Left renal pelvis (tissue), 4 donors: ENCODE data around the gene C9orf43. TPM values are rescaled to one million over a fixed set of nuclear protein-coding genes. Genes with fewer than 3 reads are reported as not detected.
A peak's percentile ranks its signal among the peaks of the same experiment; 100 is the strongest.
"Not testable (repeated sequence)": the region's sequence is repeated elsewhere in the genome, so short reads cannot be mapped to it uniquely, and the experiment has no call there.

Source experiments
- DNase-seq, 4 donors: peaks; one replicate each; pipeline ENCODE4 v3.0.0-alpha.2; 2013; ENCODE audit warnings: low read depth in 4 of 4, low spot score in 3 of 4
- polyA plus RNA-seq, 4 donors: library from polyadenylated mRNA; unstranded; fragments of 120-200 nt; gene quantifications; one replicate each; pipeline ENCODE4 v1.2.1, GENCODE V29; 2013; ENCODE audit not compliant: insufficient read length in 4 of 4

The C9orf43 gene, protein sequence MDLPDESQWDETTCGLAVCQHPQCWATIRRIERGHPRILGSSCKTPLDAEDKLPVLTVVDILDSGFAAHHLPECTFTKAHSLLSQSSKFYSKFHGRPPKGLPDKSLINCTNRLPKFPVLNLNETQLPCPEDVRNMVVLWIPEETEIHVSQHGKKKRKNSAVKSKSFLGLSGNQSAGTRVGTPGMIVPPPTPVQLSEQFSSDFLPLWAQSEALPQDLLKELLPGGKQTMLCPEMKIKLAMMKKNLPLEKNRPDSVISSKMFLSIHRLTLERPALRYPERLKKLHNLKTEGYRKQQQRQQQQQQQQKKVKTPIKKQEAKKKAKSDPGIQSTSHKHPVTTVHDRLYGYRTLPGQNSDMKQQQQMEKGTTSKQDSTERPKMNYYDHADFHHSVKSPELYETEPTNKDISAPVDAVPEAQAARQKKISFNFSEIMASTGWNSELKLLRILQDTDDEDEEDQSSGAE
- polyA plus RNA-seq: under 1 TPM; 0.34 to 0.95 (median 0.93) TPM

DNA sequence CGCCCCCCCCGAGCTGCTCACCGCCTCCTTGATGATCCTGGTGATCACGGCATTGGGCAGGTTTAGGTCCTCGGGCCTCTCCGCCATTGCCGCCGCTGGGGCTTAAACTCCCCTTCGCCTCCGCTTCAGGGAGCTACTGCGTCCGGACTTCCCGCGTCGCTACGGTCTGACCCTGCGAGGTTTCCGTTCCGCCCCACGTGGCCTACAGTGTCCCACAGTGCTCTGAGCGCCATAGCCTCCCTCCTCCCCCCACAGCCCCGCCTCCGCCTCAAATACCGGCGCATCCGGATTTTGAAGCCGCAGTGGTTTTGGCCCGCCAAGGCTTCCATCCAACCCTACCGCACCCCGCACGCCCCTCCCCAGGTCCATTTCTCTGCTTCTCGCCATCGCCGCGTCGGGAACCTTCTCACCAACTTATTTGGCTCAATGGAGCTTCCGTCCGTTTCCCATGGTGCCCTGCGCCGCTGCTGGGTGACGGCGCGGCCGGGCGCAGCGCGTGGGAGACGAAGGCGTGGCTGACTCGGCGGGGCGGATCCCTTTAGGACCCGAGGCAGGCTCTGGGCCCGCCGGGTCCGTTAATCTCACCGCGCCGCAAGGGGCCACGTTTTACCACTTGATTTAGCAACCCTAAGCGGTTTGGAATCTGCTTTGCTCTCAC lies at the start of gene C9orf43, which contains the start of gene POLE3:
C9orf43 (plus strand) TSS at position 541 of the 658 bp plus-strand sequence. CDS start 2,747 bp downstream, outside the sequence.
POLE3 (minus strand) TSS at position 469 of the 658 bp plus-strand sequence; CDS start at position 87, 382 bp downstream.
- peak; percentile 92 to 93 (median 92) for DNase-seq

DNA sequence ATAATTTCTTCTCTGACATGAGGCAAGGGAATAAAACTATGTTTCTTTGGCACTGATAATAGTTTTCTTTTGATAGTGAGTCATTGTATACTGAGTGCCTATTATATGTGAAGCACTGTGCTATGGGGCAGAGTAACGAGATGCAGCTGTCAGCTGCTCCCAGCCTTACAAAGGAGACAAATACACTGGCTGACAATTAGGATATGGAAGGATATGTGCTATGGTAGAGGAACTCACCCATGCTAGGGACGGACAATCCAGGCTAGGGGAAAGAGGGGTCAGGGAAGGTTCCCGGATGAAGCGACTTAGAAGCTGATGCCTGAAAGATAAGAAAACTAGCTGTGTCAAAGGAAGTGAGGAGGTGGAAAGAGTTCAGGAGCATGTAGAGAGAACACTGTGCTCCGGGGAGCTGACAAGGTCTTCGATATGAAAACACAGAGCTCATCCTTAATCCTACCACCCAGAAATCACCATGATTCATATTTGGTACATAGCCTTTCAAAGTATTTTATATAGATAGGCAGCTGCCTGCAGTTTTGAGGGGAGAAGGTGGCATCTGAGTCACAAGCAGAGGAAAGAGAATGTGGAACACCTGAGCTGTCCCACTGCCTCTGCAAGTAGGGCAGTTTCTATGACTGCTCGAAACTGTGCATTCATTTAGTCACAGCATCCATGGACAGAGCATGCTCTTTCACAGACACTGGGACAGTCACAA lies 49.1 kb upstream of the C9orf43 start:
- no peak for DNase-seq

DNA sequence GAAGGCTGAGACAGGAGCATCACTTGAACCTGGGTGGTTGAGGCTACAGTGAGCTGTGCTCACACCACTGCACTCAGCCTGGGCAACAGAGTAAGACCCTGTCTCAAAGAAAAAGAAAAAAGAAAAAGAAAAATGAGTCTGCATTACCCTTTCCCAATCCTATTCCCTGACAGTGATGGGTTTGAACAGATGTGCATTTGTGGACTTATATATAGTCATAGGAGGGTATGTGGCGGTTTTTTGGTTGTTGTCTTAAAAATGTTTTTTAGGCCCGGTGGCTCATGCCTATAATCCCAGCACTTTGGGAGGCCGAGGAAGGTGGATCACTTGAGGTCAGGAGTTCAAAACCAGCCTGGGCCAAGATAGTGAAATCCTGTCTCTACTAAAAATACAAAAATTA lies 47.2 kb upstream of the C9orf43 start:
- no peak for DNase-seq

DNA sequence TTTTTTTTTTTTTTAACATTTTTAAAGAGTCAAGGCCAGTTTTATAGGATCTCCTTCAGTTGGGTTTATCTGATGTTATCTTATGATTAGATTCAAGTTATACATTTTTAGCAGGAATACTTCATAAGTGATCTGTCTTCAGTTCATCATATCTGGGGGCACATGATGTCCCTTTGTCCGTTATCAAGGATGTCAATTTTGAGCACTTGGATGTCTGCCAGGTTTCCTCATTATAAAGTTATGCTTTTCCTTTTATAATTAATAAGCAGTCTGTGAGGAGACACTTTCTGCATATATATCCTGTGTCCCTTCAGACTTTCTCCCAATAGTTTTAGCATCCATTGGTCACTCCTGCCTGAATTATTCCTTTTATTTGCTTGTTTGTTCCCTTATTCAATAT lies 45.6 kb upstream of the C9orf43 start:
- DNase-seq: no peak

DNA sequence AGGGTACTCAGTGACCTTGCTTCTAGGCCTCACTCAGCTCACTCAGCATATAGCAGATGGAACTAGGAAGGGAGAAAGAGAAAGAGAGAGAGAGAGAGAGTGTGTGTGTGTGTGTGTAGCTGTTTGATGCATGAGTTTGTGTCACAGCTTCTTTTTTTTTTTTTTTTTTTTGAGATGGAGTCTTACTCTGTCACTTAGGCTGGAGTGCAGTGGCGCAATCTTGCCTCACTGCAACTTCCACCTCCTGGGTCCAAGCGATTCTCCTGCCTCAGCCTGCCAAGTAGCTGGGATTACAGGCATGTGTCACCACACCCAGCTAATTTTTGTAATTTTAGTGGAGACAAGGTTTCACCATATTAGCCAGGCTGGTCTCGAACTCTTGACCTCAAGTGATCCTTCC lies 44.9 kb upstream of the C9orf43 start:
- not testable (repeated sequence) for DNase-seq

DNA sequence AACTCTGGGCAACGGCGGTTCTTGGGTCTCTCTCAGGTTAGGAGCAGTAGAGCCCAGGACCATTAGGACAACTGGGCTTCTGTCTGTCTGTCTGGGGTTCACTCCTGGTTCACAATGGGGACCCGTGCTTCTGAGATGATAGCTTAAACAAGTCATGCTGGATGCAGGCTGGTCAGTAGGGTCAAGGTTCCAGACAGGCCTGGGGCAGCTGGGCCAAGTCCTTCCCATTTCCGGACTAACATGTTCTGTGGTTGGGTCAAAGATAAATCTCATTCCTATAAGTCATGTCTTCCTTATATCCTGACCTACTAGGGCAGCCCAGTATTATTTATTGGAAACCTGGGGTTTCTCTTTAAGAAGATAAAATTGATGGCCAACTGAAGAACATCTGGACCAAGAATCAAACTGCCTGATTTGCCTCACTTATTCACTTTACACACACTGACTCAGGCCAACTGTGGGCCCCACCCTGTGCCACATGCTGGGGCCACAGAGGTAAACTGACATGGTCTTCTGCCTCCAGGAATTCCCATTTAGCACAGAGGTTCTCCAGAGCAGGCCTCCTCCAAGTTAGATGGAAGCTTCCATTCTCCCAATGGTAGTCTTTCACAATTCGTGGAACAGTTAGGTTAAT lies 42.1 kb upstream of the C9orf43 start:
- no peak for DNase-seq

DNA sequence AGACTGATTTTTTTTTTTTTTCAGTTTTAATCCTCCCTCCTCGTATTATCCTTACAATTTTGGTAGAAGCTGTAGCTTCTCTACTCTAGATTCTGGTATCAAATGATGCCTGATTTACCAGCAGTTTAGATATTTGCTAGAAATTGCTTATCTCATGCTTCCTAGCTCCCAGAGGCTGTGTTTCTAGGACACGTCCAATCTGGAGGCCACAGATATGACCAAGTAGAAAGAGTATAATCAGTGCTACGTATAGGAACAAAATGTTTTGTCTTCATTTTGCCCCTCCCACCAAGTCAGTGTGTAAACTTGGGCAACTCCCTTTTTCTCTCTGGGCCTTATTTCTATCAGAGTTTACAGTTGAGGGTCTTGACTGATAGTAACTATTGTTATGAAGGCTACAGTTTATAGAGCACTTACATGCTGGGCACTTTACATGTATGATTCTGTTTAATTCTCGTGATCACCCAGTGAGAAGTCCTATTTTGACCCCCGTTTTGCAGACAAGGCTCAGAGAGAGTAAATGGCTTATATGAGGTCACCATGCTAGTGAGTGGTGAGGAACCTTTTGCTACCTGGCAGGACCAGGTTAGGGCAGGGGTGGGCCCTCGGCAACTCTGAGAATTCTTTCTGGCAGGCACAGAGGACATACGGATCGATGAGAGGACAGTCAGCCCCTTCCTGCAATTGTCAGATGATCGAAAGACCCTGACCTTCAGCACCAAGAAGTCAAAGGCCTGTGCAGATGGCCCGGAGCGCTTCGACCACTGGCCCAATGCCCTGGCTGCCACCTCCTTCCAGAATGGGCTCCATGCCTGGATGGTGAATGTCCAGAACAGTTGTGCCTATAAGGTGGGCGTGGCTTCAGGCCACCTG lies 41.3 kb upstream of the C9orf43 start:
- DNase-seq: no peak

DNA sequence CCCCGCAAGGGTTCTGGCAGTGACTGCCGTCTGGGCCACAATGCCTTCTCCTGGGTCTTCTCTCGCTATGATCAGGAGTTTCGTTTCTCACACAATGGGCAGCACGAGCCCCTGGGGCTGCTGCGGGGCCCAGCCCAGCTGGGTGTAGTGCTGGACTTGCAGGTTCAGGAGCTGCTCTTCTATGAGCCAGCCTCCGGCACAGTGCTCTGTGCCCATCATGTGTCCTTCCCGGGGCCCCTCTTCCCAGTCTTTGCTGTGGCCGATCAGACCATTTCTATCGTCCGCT lies 40.7 kb upstream of the C9orf43 start:
- DNase-seq: no peak

DNA sequence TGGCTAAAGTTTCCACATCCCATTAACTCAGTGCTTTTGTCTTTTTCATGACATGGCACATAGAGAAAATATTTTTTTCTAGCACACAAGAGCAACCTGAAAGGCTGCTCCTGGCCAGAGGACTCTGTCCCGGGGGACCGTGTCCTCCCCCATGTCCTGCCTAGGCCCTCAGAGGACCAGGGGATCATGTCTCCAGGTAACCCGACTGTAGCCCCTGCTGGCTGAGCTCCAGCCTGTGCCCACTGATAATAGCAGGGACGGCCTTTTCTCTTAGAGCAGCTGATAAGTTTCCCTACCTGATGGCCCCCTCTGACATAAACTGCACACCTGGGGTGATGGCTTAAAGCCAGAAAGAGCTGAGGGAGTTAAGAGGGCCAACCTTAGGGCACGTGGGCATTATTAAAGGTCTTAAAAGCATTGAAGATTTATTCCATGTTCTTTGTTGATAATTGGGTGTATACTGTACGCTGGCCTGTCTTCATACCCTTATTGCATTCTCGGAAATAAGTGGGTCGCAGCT lies 39.7 kb upstream of the C9orf43 start:
- DNase-seq: no peak

DNA sequence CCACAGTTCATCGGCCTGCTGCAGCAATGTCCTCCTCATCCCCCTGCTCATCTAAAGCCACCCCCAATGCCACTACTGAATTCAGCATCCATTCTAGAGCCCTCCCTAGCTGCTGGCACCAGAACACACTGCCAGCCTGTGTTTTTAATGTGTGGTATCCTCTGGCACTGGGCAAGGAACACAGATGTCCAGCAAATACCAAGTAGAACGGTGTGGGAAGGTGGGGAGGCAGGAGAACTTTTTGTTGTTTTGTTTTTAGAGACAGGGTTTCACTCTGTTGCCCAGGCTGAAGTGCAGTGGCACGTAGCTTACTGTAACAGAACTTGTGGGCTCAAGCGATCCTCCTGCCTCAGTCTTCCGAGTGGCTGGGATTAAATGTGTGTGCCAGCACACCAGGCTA lies 38.5 kb upstream of the C9orf43 start:
- no peak for DNase-seq

DNA sequence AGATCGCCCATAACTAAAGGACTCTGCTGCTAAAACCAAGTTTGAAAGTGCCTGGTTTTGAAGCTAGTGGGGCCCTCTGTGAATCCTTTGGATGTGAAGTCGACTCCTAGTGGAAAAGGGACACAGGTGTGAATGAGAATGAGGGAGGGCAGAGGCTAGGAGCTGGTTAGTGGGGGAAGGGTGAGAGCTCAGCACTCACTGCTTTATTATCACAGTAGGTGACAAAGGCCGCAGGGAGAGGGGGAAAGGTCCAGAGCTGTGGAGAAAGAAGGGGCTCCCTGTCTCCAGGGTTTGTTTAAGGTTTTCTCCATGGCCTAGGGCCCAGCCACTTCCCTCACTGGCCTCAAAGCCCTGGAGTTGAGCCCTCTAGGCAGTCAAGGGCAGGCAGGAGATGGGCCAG lies 37.3 kb upstream of the C9orf43 start:
- no peak for DNase-seq

DNA sequence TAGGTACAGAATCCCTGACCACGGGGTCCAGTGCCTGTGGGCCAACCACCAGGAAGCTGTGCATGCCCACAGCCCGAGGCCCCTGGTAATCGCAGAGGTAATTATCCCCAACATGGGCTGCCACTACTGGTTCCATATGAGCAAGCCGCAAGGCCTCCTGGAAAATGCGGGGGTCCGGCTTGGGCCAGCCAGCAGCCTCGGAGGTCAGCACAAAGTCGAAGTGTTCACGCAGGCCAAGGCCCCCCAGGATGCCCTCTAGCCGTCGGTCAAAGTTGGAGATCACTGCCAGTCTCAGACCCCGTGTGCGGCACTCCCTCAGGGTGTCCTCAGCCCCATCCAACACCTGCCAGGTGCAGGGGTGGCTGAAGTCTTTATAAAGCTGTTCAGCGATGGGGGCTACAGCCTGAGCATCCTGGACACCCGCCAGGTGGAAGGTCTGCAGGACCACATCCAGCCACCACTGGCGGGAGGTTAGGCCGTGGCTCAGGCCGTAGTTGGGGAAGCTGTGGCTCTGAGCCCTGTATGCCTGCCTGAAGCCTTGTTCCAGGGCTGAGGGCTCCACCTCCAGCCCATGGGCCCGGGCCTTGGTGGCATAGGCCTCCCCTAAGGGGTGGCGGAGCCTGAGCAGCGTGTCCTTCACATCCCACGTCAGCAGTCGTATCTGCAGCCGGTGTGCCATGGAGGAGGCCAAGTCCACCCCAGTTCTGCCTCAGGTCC lies 36.7 kb upstream of the C9orf43 start:
- DNase-seq: no peak

DNA sequence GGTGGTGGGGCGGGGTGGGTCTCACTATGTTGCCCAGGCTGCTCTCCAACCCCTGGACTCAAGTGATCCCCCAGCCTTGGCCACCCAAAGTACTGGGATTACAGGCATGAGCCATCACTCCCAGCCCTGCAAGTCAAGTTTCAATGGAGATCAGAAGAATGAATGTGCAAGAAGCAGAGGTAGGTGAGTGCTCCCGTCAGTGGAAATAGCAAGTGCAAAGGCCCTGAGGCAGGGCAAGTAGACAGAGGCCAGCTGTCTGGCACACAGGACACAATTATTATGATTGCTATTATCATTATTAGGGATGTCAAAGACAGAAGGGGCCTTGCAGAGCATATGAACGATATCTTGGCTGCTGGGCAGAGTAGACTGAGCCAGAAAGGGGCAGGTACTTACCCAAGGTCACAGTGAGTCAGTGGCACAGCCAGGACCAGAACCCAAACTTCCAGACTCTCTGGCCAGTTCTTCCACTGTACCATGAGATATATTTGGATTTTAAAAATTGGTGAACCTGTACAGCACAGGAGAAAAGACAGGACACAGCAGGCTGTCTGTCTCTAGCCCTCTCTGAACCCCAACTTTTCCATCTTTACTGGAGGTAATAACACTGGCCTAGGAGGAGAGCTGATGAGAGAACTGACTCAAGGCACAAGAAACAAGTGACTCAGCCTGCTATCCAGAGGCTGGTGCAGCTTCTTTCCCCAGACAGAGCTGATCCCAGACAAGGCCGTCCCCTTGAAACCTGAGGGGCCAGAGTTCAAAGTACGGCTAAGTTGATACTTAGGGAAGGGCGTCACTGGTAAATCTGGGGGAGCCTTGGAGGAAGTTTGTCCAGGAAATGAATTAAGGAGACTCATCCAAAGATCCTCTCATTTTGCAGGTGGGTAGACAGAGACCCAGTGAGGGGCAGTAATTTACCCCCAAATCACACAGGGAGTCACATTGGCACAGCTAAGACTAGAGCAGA lies 35.2 kb upstream of the C9orf43 start:
- DNase-seq: no peak

DNA sequence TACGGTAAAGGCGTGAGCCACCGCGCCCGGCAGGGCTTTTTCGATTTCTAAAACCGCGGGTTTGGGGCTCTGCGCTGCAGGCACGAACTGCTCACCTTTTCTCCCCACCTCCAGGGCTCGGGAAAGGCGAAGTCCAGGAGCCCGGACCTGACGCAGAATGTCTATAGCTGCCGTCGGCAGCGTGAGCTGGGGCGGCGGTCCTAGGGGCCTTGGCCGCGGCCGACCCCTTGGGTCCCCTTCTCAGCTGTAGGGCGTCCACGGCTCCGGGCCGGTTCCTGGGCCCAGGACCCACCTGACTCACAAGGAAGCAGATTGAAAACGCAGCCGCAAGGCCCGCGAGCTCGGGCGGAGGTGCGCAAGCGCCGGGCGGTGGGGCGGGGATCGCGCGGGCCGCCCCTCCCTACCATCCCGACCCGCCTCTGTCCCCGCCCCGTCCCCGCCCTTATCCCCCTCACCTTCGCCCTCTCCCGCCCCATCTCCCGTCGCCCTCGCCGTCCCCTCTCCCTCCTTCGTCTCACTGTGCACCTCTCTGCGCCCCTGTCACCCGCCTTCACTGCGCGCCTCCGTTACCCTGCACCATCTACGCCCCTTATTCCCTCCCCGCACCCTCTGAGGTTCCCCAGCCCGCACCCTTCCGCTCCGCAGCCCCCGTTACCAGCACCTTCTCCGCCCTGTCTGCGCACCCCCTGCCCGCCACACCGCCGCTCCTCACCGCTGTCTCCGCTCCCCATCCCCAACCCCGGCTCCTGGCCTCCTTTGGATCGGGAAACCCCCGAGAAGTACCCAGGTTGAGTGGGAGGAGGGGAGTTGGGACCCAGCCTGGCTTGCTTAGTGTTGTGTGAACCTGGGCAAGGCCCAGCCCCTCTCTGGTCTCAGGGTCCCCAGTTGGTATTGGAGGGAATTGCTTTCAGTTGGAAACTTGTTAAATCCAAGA lies 33.6 kb upstream of the C9orf43 start, which contains the start of gene HDHD3:
HDHD3 (minus strand) TSS at position 353 of the 934 bp plus-strand sequence. CDS start 2,632 bp downstream, outside the sequence.
- DNase-seq: peak in 1 of 4 donors; percentile 72

DNA sequence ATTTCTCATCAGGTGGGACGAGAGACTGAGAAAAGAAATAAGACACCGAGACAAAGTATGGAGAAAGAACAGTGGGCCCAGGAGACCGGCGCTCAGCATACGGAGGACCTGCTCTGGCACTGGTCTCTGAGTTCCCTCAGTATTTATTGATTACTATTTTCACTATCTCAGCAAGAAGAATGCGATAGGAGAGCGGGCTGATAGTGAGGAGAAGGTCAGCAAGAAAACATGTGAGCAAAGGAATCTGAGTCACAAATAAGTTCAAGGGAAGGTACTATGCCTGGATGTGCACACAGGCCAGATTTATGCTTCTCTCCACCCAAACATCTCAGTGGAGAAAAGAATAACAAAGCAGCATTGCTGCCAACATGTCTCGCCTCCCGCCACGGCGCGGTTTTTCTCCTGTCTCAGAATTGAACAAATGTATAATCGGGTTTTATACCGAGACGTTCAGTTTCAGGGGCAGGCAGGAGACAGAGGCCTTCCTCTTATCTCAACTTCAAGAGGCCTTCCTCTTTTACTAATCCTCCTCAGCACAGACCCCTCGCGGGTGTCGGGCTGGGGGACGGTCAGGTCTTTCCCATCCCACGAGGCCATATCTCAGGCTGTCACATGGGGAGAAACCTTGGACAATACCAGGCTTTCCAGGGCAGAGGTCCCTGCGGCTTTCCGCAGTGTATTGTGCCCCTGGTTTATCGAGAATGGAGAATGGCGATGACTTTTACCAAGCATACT lies 31.3 kb upstream of the C9orf43 start:
- DNase-seq: not testable (repeated sequence)

DNA sequence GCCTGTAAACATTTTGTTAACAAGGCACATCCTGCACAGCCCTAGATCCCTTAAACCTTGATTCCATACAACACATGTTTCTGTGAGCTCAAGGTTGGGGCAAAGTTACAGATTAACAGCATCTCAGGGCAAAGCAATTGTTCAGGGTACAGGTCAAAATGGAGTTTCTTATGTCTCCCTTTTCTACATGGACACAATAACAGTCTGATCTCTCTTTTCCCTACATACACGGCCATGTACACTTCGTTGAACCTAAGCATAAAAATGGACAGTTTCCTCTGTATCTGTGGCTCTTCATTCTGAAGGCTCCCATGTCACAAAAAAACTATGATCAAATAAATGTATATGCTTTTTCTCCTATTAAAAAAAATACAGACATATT lies 30.7 kb upstream of the C9orf43 start:
- not testable (repeated sequence) for DNase-seq
